Diencephalon (tissue), 1 donor: ENCODE measurements around the gene IGSF3. TPM values are rescaled to one million over a fixed set of nuclear protein-coding genes. Genes with fewer than 3 reads are reported as not detected.

Source experiments
- small RNA-seq: library from RNA; depleted of rRNA; stranded (forward); fragments of <200 nt; gene quantifications from one replicate; pipeline ENCODE3, GENCODE V24; 2014
- total RNA-seq: library from RNA; depleted of rRNA; stranded (reverse); fragments of >200 nt; gene quantifications from one replicate; pipeline ENCODE4 v1.2.3, GENCODE V29; 2014

IGSF3 gene
- total RNA-seq: 98.0 TPM

DNA sequence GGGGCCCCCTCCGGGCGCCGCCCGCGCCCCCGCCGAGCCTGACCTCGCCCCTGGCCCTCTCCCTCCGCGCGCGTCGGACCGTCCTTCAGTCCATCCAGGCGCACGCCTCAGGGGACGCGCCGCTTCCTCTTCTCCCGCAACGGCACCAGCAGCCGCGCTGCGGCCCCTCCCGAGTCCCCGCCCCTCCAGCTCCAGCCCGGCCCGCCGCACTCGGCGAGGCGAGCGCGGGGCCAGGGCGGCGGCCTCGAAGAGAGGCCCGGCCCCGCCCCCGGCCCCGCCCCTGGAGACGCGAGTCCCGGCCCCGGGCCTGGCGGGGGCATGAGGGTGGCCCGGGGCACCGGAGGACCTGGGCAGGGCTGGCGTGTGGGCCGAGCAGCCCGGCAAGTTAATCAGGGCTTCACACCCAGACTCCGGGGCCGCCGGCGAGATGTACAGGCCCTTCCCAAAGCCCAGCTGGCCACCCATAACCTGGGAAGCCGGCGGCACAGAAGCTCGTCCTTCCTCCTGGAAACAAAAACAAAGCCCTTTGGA lies at the start of gene IGSF3:
Gene IGSF3 (minus strand): TSS at position 159 of the 531 bp plus-strand sequence. CDS start 1,407 bp downstream, outside the sequence.

DNA sequence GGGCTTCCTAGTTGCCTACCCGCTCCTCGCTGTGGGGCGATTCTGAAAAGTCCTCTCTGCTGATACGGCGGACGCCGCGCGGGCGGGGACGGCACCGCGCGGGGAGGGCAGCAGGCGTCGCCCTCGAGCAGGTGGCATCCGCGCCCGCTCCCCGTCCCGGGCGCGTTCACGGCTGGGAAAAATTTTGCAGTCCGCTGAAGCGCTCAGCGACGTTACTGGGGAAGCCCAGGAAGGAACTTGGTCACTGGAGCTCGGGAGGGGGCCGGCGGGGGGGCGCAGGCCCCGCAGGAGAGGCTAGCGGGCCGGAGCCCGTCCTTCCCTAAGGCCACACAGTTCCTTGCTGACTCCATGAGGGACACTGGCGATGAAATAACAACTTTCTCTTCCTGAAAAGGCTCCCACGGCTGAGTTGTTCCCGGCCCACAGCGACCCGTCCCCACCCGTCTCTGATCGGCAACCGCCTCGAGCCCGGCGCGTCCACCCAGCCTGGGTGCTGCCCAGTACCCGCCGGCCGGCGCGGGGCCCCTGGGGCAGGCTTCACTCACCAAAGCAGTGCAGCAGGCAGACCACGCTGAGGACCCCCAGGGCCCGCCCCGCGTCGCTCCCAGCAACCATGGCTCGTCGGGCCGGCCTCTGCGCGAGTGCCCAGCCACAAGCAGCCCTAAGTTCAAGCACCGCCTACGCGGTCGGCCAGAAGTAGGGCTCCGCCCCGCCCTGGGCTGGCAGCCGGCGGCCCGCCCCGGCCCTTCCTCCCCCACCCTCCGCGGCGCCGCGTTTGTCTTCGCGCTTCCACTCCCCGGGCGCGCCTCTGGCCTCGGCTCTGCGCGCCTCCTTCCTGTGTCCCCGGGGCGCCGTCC lies 96.9 kb downstream of the IGSF3 start, which contains the start of gene CD58:
Gene CD58 (minus strand): TSS at position 669 of the 857 bp plus-strand sequence. CDS start 54 bp downstream, at position 615.

Small RNA genes lying within 50 kb of the gene (small RNA-seq; reads per million reads assigned to genes)
- gene MIR320B1 (not detected), gene MIR548AC (not detected)

Other genes with a start within 250 kb of the IGSF3 start
- gene CD58, start 96.7 kb downstream of the IGSF3 start, total RNA-seq: 12.9 TPM
- gene CD2, start 86.7 kb upstream of the IGSF3 start, total RNA-seq: not detected
- 72.0 TPM for gene PTGFRN, start 242.2 kb upstream of the IGSF3 start, total RNA-seq